ENCODE results near the gene CDC42EP3.

The CDC42EP3 gene

DNA sequence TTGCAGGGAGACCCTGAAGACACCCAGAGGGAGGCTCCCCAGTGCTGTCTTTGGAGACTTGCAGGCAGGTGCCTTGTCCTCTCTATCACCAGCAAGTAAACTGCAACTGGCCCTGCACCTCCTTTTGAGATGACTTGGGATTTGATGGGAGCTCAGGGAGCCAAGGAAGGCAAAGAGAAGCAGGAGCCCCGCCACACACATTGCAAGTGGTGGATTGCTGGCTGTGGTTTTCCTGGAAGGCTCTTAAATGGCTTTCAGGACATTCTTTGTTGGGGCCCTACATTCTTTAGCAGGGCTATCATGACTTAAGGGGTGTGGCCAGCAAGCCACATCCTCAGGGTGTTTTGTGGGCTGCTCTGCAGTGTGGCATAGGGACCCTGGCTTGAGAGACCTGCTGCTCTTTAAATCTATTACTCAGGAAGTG is 39.9 kb upstream of the CDC42EP3 start:
- TF ChIP-seq, protein P1, sequence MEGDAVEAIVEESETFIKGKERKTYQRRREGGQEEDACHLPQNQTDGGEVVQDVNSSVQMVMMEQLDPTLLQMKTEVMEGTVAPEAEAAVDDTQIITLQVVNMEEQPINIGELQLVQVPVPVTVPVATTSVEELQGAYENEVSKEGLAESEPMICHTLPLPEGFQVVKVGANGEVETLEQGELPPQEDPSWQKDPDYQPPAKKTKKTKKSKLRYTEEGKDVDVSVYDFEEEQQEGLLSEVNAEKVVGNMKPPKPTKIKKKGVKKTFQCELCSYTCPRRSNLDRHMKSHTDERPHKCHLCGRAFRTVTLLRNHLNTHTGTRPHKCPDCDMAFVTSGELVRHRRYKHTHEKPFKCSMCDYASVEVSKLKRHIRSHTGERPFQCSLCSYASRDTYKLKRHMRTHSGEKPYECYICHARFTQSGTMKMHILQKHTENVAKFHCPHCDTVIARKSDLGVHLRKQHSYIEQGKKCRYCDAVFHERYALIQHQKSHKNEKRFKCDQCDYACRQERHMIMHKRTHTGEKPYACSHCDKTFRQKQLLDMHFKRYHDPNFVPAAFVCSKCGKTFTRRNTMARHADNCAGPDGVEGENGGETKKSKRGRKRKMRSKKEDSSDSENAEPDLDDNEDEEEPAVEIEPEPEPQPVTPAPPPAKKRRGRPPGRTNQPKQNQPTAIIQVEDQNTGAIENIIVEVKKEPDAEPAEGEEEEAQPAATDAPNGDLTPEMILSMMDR (IDR thresholded peaks at IDR 0.05; ENCODE audit: low read depth, low read length): no peak
- H3K4me3 ChIP-seq (ENCODE audit: low read depth, low read length): no peak overlapping the region

- TF ChIP-seq, protein P1 (IDR thresholded peaks at IDR 0.05; ENCODE audit: low read depth, low read length): no peak
- H3K4me3 ChIP-seq (ENCODE audit: low read depth, low read length): no peak overlapping the region
Observed at GRCh38 chr2:37709111-37709510, 37.7 kb upstream of the CDC42EP3 start.

GRCh38 chr2:37708146-37708545 is 36.7 kb upstream of the CDC42EP3 start:
- no peak overlapping the region for H3K4me3 ChIP-seq (ENCODE audit: low read depth, low read length)
- TF ChIP-seq, protein P1 (IDR thresholded peaks at IDR 0.05; ENCODE audit: low read depth, low read length): no peak

- no peak overlapping the region for H3K4me3 ChIP-seq (ENCODE audit: low read depth, low read length)
Observed at GRCh38 chr2:37707393-37707792, 36.0 kb upstream of the CDC42EP3 start.

DNA sequence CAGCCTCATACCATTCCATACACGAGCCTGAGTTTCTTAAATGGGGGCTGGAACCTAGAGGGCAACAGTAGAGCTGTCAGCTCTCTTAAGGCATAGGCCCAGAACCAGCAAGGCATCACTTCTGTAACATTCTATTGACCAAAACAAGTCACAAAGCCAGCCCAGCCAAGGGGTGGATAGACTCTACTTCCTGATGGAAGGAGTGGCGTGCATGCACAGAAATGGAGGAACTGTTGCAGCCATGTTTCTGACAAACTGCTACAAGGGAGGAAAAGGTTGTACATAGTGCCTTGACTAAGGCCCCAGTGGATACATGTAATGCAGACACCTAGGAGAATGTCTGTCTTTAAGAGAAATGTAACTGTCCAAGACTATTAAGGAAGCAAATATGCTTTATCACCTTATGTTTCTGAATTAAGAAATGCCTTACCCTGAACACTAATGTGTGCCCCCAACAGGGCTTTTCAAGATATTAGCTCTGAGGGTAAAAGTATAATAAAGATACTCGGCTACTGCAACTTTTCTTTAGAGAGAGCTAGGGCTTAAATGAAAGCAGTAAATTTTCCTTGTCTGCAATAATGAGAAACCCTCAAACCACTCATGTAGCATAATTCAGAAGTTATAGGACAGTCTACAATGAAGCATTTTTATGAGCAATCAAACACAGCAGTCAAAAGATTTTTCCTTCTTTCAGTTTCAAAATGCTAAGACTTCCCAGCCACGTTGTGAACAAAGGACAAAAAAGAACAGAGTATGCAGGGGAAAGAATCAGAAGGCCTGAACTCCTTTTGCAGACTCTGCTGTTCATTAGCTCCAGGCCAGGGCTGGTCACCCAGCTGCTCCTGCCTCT is 35.1 kb upstream of the CDC42EP3 start:
- TF ChIP-seq, protein P1 (IDR thresholded peaks at IDR 0.05; ENCODE audit: low read depth, low read length): no peak
- H3K4me3 ChIP-seq (ENCODE audit: low read depth, low read length): no peak overlapping the region

More at GRCh38 chr2:37707393-37707792, 36.0 kb upstream of the CDC42EP3 start:
- TF ChIP-seq, protein P1 (IDR thresholded peaks at IDR 0.05; ENCODE audit: low read depth, low read length): no peak

DNA sequence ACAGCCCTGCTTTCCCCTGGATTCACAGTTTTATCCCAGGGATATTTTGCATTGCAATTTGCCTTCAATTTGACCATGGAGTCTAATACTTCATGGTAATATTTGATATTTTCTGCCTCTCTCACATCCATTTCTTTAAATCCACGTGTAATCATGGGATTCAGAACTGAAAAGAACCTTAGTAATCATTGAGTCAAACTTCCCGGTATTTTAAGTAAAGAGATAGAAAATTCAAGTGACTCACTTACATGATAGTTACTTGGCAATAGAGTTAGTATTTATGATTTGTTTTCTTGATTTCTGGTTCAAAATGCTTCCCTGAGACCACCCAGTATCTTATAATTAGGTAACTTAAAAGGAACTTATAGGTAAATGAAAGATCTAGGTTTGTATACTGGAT is 33.7 kb upstream of the CDC42EP3 start:
- no peak overlapping the region for H3K4me3 ChIP-seq (ENCODE audit: low read depth, low read length)
- TF ChIP-seq, protein P1 (IDR thresholded peaks at IDR 0.05; ENCODE audit: low read depth, low read length): no peak

GRCh38 chr2:37698931-37699481 is 27.6 kb upstream of the CDC42EP3 start:
- TF ChIP-seq, protein P1 (IDR thresholded peaks at IDR 0.05; ENCODE audit: low read depth, low read length): no peak
- H3K4me3 ChIP-seq (ENCODE audit: low read depth, low read length): no peak overlapping the region

Measured in WI38 (cell line).